Coronary artery (tissue), 2 donors: ENCODE results near the gene MCC.
A peak's percentile ranks its signal among the peaks of the same experiment; 100 is the strongest.
"Not testable (repeated sequence)": the region's sequence is repeated elsewhere in the genome, so short reads cannot be mapped to it uniquely, and the experiment has no call there.

Experiments used
- DNase-seq: peaks from one replicate; pipeline ENCODE4 v3.0.0-alpha.2; 2017; ENCODE audit warnings: low spot score
- H3K27ac ChIP-seq, 2 donors: fragments of 200-600 bp; sonication (generic); one replicate each; pipeline ENCODE4 v1.5.1; 2016 to 2019
- H3K4me3 ChIP-seq: fragments of 200-600 bp; sonication (generic); 2 replicates; pipeline ENCODE4 v1.5.1; 2016; ENCODE audit warnings: mild to moderate bottlenecking, moderate library complexity
- TF ChIP-seq, protein P1 (sequence below): fragments of 200-600 bp; sonication (generic); IDR thresholded peaks from one replicate; pipeline ENCODE4 v1.5.1; 2019; ENCODE audit warnings: antibody characterized with exemption

MCC gene

DNA sequence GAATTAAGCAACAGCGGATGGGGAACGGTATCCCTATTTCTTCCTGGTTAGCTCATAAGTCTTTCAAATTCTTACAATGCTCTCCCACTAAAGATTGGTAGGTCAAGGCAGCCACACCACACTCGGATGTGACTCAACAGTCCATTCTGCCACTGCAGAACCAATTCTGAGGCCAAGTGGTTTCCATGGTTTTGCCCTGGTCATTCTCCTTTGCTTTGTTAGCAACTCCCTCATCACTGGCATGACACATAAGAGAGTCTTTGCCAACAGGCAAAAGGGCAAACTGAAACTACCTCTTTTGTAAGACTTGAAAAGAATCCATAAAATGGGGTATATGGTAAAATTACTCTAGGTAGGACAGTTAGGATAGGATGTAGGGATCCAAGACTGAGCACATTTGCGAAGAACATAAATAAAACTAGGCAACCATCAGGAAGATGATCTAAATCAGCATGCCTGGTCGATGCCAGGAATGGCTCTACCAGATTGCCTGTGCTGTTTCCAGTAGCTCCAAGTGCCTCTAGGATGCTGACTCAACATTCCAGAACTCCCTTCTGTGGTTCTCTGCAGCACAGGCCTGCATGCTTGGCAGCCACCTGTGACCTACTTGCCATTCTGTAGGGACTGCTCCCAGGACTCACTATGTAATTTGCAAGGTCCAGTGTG lies 406.2 kb downstream of the MCC start:
- no peak overlapping the region for H3K4me3 ChIP-seq
- DNase-seq, result no peak
- H3K27ac ChIP-seq, result peak overlapping the region in 1 of 2 donors; percentile 24
- TF ChIP-seq, protein P1, sequence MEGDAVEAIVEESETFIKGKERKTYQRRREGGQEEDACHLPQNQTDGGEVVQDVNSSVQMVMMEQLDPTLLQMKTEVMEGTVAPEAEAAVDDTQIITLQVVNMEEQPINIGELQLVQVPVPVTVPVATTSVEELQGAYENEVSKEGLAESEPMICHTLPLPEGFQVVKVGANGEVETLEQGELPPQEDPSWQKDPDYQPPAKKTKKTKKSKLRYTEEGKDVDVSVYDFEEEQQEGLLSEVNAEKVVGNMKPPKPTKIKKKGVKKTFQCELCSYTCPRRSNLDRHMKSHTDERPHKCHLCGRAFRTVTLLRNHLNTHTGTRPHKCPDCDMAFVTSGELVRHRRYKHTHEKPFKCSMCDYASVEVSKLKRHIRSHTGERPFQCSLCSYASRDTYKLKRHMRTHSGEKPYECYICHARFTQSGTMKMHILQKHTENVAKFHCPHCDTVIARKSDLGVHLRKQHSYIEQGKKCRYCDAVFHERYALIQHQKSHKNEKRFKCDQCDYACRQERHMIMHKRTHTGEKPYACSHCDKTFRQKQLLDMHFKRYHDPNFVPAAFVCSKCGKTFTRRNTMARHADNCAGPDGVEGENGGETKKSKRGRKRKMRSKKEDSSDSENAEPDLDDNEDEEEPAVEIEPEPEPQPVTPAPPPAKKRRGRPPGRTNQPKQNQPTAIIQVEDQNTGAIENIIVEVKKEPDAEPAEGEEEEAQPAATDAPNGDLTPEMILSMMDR, result no peak

DNA sequence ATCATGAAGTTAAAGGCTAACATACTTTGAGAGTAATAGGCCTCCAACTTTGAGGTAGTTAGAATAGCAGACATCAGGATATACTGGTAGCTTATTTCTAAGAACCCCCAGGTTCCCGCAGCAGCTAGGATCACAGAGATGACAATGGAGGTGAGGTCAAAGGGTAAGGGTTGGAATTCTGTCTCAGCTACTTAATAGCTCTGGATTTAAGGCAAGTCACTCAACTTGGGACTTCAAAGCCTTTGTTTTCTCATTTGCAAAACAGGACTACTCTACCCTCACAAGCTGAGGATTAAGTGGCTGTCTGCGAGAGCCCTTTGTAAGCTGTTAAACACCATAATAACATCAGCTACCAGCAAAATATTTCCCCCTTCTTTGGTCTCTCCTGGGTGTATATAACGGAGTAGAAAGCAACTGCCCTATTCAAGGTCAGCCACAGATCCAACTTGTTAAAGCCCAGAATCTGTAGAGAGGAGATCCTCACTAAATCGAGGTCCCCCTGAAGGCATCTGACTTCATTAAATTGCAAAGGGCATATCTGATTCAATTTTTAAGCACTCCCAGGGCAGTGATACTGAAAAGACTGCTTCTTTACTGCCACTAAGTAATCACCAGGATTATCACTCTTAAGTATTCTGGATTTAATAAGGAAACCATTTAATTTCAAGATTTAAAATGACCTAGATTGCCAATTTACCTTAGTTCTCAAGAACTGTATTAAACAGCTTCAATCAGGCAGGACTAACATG lies 407.0 kb downstream of the MCC start:
- H3K27ac ChIP-seq, result peak overlapping the region in 1 of 2 donors; percentile 24
- no peak overlapping the region for H3K4me3 ChIP-seq
- TF ChIP-seq, protein P1, result no peak
- DNase-seq, result no peak

DNA sequence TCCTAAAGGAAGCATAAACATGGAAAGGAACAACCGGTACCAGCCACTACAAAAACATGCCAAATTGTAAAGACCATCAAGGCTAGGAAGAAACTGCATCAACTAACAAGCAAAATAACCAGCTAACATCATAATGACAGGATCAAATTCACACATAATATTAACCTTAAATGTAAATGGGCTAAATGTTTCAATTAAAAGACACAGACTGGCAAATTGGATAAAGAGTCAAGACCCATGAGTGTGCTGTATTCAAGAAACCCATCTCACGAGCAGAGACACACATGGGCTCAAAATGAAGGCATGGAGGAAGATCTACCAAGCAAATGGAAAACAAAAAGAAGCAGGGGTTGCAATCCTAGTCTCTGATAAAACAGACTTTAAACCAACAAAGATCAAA lies 411.6 kb downstream of the MCC start:
- H3K27ac ChIP-seq, H3K4me3 ChIP-seq, DNase-seq: not testable (repeated sequence)

DNA sequence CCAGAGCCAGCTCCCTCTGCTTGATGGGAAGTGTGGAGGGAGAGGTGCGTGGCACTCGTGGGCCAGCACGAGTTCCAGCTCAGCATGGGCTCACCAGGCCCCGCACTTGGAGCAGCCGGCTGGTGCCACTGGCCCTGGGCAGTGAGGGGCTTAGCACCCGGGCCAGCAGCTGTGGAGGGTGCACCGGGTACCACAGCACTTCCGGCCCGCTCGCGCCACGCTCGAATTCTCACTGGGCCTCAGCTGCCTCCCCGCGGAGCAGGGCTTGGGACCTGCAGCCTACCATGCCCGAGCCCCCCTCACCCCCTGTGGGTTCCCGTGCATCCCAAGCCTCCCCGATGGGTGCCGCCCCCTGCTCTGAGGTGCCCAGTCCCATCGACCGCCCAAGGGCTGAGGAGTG lies 413.2 kb downstream of the MCC start:
- no peak overlapping the region for H3K27ac ChIP-seq
- TF ChIP-seq, protein P1, result no peak
- peak; percentile 19 for DNase-seq
- H3K4me3 ChIP-seq, result no peak overlapping the region

DNA sequence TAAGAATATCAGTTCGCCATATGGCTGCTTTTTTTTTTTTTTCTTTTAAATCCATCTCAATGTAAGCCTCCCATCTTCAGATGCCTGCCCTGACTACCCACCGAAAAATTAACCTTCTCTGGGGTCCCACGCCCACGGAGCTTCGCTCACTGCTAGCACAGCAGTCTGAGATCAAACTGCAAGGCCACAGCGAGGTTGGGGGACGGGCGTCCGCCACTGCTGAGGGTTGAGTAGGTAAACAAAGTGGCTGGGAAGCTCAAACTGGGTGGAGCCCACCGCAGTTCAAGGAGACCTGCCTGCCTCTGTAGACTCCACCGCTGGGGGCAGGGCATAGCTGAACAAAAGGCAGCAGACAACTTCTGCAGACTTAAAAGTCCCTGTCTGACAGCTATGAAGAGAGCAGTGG lies 414.6 kb downstream of the MCC start:
- H3K4me3 ChIP-seq, H3K27ac ChIP-seq: not testable (repeated sequence)
- DNase-seq, result peak; percentile 59

DNA sequence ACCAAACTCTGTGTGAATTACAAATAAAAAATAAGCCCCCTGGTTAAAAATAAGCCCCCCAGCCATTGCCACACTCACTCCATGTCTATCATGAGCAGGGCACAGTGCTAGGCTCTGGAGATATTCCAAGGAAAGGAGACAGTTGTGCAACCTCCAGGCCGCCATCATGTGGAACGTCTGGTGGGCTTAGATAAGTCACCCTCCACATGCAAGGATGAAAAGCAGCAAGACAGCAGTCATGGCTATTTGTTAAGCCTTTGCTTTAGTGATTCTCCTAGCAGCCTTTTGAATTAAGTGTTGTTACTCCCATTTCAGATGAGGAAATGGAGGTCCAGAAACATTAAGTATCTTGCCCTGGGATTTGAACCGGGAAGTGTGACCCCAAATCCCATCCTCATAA lies 416.9 kb downstream of the MCC start:
- Histone ChIP-seq H3K4me3 (no peak overlapping the region), H3K27ac (no peak overlapping the region)
- DNase-seq, result peak; percentile 36
- TF ChIP-seq, protein P1, result no peak

DNA sequence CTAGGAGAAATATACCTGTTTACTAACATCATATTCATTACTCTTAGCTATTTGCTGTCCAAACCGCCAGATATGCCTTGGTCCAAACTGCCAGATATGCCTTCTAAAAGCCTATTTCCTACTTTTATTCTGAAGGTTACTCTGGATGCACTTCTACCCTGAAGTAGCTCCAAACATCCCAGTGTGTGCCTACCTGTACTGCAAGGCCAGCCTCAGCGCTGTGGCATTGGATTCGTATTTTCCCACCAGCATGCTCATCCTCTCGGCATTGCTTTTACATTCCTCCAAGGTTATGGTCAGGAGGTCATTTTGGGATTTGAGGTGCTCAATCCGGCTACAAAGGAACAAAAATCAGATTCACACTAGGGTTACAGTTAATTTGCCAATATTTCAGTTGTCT lies 417.4 kb downstream of the MCC start:
- TF ChIP-seq, protein P1, result no peak
- H3K4me3 ChIP-seq, result no peak overlapping the region
- peak; percentile 12 for DNase-seq
- no peak overlapping the region for H3K27ac ChIP-seq

DNA sequence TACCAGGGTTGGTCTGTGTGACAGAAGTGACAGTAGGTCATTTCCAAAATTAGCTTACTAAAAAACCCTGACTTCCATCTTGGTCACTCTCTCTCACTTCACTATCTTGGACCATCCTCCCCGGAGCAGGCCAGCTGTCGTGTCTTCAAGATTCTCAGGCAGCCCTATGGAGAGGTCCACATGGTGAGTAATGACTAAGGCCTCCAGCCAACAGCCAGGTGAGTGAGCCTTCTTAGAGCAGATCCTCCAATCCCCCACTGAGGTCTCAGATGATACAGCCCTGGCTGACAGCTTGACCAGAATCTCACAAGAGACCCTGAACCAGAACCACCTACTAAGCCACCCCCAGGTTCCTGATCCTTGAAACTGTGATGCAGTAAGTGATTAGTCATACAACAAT lies 419.7 kb downstream of the MCC start:
- H3K4me3 ChIP-seq, result no peak overlapping the region
- no peak overlapping the region for H3K27ac ChIP-seq
- TF ChIP-seq, protein P1, result no peak
- DNase-seq, result peak; percentile 35
